NB4 (cell line): Measurements from ENCODE around the gene CUX1.

ENCODE experiments used
- DNase-seq: peaks from one replicate; pipeline ENCODE4 v3.0.0; 2010; ENCODE audit warnings: low read depth
- H3K4me3 ChIP-seq: one replicate; pipeline ENCODE4 v1.5.1; 2011; ENCODE audit warnings: mild to moderate bottlenecking, low read depth, low read length, moderate library complexity
- MYC ChIP-seq: IDR thresholded peaks from 2 replicates; pipeline ENCODE4 v1.6.1; 2011; ENCODE audit warnings: low read depth, low read length
- POLR2A ChIP-seq: IDR thresholded peaks from 2 replicates; pipeline ENCODE4 v1.6.1; 2011; ENCODE audit warnings: mild to moderate bottlenecking; ENCODE audit not compliant: insufficient read length; ENCODE audit errors: extremely low read depth
- TF ChIP-seq, protein P1 (sequence below): IDR thresholded peaks from 2 replicates; pipeline ENCODE4 v1.6.1; 2011; ENCODE audit warnings: low read depth, low read length
- TF ChIP-seq, protein P2 (sequence below): IDR thresholded peaks from one replicate; pipeline ENCODE4 v1.5.1; 2012; ENCODE audit warnings: low read depth, low read length

Gene CUX1

DNA sequence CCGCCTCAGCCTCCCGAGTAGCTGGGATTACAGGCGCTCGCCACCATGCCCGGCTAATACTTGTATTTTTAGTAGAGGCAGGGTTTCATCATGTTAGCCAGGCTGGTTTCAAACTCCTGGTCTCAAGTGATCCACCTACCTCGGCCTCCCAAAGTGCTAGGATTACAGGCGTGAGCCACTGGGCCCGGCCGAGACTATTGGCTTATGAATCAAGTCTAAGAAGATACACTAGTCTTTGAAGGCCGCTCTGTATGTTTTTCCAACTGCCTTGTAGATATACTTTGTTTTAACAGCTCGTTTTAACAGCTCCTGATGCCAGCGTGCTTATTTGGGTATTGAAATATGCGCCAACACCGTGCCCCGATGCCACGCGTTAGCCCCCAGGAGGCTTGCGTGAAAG lies 332.8 kb downstream of the CUX1 start:
- no peak for TF ChIP-seq MYC
- TF ChIP-seq, protein P1, sequence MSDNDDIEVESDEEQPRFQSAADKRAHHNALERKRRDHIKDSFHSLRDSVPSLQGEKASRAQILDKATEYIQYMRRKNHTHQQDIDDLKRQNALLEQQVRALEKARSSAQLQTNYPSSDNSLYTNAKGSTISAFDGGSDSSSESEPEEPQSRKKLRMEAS = no peak
- TF ChIP-seq, protein P2, sequence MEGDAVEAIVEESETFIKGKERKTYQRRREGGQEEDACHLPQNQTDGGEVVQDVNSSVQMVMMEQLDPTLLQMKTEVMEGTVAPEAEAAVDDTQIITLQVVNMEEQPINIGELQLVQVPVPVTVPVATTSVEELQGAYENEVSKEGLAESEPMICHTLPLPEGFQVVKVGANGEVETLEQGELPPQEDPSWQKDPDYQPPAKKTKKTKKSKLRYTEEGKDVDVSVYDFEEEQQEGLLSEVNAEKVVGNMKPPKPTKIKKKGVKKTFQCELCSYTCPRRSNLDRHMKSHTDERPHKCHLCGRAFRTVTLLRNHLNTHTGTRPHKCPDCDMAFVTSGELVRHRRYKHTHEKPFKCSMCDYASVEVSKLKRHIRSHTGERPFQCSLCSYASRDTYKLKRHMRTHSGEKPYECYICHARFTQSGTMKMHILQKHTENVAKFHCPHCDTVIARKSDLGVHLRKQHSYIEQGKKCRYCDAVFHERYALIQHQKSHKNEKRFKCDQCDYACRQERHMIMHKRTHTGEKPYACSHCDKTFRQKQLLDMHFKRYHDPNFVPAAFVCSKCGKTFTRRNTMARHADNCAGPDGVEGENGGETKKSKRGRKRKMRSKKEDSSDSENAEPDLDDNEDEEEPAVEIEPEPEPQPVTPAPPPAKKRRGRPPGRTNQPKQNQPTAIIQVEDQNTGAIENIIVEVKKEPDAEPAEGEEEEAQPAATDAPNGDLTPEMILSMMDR = no peak
- TF ChIP-seq POLR2A = no peak
- no peak overlapping the region for H3K4me3 ChIP-seq
- no peak for DNase-seq

DNA sequence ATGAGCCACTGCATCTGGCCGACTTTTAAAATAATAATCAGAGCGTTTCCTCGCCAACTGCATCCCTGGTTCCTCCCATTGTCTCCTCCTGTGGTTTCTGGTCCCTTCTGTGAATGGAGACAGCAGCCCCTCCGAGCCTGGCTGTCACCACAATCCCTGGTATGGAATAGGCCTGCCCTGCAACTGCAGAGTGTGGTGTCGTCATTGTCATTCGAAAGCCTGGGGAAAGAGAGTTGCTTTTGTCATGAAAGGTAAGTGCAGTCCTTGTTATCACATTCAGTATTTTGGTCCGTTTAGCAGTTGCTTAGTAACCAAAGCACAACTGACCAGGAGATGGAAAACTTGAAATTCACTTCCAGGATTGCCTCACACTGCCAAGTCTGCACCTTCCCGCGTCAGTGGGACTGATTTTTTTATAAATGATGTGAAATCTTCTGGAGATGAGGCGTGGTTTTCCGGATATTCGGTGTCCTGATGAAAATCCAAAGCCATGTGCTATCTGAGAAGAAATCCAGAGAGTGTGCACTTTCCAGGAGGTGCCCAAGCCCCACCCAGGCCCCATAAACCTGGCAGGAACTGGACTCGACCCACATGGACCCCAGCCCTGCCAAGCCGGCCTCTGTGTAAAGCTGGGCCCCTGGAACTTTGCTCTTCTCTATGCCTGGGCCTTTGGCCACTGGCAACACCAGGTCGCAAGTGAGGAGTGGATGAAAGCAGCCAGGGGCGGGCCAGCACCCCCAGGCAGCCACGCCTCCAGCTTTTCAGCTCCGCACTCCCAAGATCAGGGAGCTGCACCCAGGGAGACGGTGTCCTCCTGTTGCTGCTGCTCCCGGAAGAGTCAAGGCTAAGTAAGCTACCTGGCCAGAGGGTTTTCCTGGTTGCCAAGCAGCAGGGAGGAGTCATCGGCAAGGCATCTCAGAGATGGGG lies 335.5 kb downstream of the CUX1 start:
- TF ChIP-seq, protein P2 = no peak
- no peak for TF ChIP-seq MYC
- TF ChIP-seq, protein P1 = no peak
- no peak for TF ChIP-seq POLR2A
- no peak for DNase-seq
- no peak overlapping the region for H3K4me3 ChIP-seq

DNA sequence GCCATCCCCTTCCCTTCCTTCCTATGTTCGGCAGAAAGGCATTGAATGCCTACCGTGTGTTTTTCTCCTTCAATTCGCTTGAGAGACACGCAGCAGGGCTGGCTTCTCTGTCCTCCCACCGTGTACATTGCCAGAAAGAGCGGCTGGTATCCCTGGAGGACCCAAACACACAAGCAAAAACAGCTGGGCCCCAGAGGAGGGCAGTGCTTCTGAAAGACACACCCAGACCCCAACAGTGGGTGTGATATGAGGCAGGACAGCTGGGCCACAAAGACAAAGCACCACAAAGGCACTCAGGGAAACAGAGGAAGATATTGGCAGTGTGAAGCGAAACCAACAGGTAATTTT lies 336.1 kb downstream of the CUX1 start:
- TF ChIP-seq, protein P1 = no peak
- TF ChIP-seq POLR2A (no peak), MYC (no peak)
- TF ChIP-seq, protein P2 = no peak
- no peak for DNase-seq
- H3K4me3 ChIP-seq = no peak overlapping the region

DNA sequence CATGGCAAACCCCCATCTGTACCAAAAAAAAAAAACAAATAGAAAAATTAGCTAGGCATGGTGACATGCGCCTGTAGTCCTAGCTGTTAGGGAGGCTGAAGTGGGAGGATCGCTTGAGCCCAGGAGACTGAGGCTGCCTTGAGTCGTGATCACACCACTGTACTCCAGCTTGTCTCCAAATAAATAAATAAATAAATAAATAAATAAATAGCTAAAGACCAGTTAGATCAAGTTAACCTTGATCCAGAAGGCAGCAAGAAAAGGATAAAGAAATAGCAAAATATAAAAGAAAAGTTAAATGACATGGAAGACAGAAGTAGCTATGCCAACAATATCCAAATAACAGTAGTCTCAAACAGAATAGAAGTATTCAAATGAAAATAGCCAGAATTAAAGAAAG lies 337.0 kb downstream of the CUX1 start:
- no peak for DNase-seq
- H3K4me3 ChIP-seq = no peak overlapping the region
- TF ChIP-seq MYC = no peak
- TF ChIP-seq, protein P1 = no peak
- no peak for TF ChIP-seq POLR2A
- TF ChIP-seq, protein P2 = no peak

DNA sequence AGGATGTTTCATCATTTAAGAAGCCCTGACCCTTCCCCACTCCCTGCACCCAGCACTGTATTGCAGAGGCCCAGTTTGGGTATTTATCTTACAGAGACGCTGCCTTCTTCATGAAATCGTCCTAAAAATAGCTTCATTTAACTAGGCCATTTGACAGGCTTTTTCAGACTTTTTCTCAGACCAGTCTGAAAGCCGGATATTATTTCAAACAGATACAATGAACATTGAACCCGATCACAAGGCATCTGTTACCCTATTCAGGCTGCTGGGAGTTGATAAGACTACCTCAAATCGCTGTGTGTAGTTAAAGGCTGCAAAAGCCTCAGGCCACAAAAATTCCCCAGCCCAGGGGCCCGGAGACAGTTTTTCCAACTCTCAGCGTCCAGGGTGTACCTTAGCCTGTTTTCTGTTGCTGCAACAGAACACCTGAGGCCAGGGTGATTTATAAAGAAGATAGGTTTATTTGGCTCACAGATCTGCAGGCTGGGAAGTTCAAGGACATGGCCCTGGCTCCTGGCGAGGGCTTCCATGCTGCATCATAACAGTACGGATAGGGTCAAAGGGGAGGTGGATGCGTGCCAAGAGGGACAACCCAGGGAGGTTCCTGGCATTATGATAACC lies 338.5 kb downstream of the CUX1 start:
- DNase-seq = no peak
- no peak overlapping the region for H3K4me3 ChIP-seq
- TF ChIP-seq MYC (no peak), POLR2A (no peak)
- TF ChIP-seq, protein P2 = no peak
- TF ChIP-seq, protein P1 = no peak
